Measurements from ENCODE around the gene NDUFAF3. TPM values are rescaled to one million over a fixed set of nuclear protein-coding genes. Genes with fewer than 3 reads are reported as not detected.

Gene NDUFAF3
- polyA plus RNA-seq, 1 experiment, result 89.5 TPM

GRCh38 chr3:48982016-48982415 lies 39.9 kb upstream of the NDUFAF3 start:
- ChIA-PET POLR2A (no interaction called here), CTCF (no interaction called here)
- Histone ChIP-seq H3K27me3 (ENCODE audit: control insufficient read depth, insufficient read depth, low read length) (no peaks in the 10 kb centered on the region), H3K36me3 (ENCODE audit: control insufficient read depth, insufficient read depth, low read length) (peaks cover 32% of the 10 kb centered on the region), H3K4me3 (ENCODE audit: low read depth, low read length) (no peak overlapping the region)
- no peak for TF ChIP-seq CTCF (IDR thresholded peaks at IDR 0.05; ENCODE audit: insufficient read depth, low read depth, low read length)
- no peak for DNase-seq (ENCODE audit: low read depth)

- Histone ChIP-seq H3K27me3 (ENCODE audit: control insufficient read depth, insufficient read depth, low read length) (no peaks in the 10 kb centered on the region), H3K36me3 (ENCODE audit: control insufficient read depth, insufficient read depth, low read length) (peaks cover 29% of the 10 kb centered on the region), H3K4me3 (ENCODE audit: low read depth, low read length) (no peak overlapping the region)
- TF ChIP-seq CTCF (IDR thresholded peaks at IDR 0.05; ENCODE audit: insufficient read depth, low read depth, low read length), result no peak
- POLR2A ChIA-PET, result no interaction called here
- CTCF ChIA-PET, result no interaction called here
- DNase-seq (ENCODE audit: low read depth), result no peak
These were observed 39.2 kb upstream of the NDUFAF3 start for GRCh38 chr3:48982686-48983085.

- peaks cover 29% of the 10 kb centered on the region for H3K36me3 ChIP-seq (ENCODE audit: control insufficient read depth, insufficient read depth, low read length)
- POLR2A ChIA-PET, result no interaction called here
These were observed 38.8 kb upstream of the NDUFAF3 start for GRCh38 chr3:48983096-48983495.

GRCh38 chr3:48984663-48985062 lies 37.3 kb upstream of the NDUFAF3 start:
- no peak for TF ChIP-seq CTCF (IDR thresholded peaks at IDR 0.05; ENCODE audit: insufficient read depth, low read depth, low read length)
- ChIA-PET CTCF (no interaction called here), POLR2A (no interaction called here)
- Histone ChIP-seq H3K36me3 (ENCODE audit: control insufficient read depth, insufficient read depth, low read length) (peaks cover 22% of the 10 kb centered on the region), H3K27me3 (ENCODE audit: control insufficient read depth, insufficient read depth, low read length) (no peaks in the 10 kb centered on the region), H3K4me3 (ENCODE audit: low read depth, low read length) (no peak overlapping the region)
- DNase-seq (ENCODE audit: low read depth), result no peak

More at GRCh38 chr3:48983096-48983495, 38.8 kb upstream of the NDUFAF3 start:
- no peak for DNase-seq (ENCODE audit: low read depth)
- TF ChIP-seq CTCF (IDR thresholded peaks at IDR 0.05; ENCODE audit: insufficient read depth, low read depth, low read length), result no peak
- Histone ChIP-seq H3K4me3 (ENCODE audit: low read depth, low read length) (no peak overlapping the region), H3K27me3 (ENCODE audit: control insufficient read depth, insufficient read depth, low read length) (no peaks in the 10 kb centered on the region)
- CTCF ChIA-PET, result no interaction called here

- Histone ChIP-seq H3K27me3 (ENCODE audit: control insufficient read depth, insufficient read depth, low read length) (no peaks in the 10 kb centered on the region), H3K4me3 (ENCODE audit: low read depth, low read length) (no peak overlapping the region), H3K36me3 (ENCODE audit: control insufficient read depth, insufficient read depth, low read length) (peaks cover 19% of the 10 kb centered on the region)
- DNase-seq (ENCODE audit: low read depth), result no peak
- CTCF ChIA-PET, result interaction anchor here (1.1 to 1.3 kb wide), 3 partner anchors 16 to 36 kb away, joined by 3 to 7 read pairs (median 4); partner anchors contain the start of gene NDUFAF3
- POLR2A ChIA-PET, result no interaction called here
- no peak for TF ChIP-seq CTCF (IDR thresholded peaks at IDR 0.05; ENCODE audit: insufficient read depth, low read depth, low read length)
These were observed 36.0 kb upstream of the NDUFAF3 start for GRCh38 chr3:48985831-48986376.

Measured in BJ (cell line).